ENCODE measurements around the gene EZH2.

The EZH2 gene

DNA sequence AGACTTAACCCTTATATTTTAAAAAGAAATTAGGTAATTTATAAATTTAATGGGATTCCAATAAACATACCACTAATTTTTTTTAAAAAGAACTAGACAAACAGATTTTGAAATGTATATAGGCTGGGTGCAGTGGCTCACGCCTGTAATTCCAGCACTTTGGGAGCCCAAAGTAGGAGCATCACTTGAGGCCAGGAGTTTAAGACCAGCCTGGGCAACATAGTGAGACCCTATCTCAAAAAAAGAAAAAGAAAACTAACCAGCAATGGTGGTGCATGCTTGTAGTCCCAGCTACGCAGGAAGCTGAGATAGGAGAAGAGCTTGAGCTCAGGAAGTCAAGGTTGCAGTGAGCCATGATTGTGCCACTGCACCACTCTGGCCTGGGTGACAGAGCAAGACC lies 62.7 kb downstream of the EZH2 start:
- Histone ChIP-seq H3K4me1 (ENCODE audit: control insufficient read depth, insufficient read depth, low read length) (peaks cover 24% of the 10 kb centered on the region), H3K27me3 (ENCODE audit: control insufficient read depth, insufficient read depth, low read length) (no peaks in the 10 kb centered on the region), H3K9me3 (replicated peaks; ENCODE audit: low read length) (no peaks in the 10 kb centered on the region), H3K9ac (ENCODE audit: low read depth, low read length) (no peak overlapping the region), H3K4me2 (ENCODE audit: low read length) (no peak overlapping the region), H3K36me3 (ENCODE audit: insufficient read depth, low read length) (peaks cover 12% of the 10 kb centered on the region), H3K4me3 (ENCODE audit: low read length) (no peak overlapping the region)

DNA sequence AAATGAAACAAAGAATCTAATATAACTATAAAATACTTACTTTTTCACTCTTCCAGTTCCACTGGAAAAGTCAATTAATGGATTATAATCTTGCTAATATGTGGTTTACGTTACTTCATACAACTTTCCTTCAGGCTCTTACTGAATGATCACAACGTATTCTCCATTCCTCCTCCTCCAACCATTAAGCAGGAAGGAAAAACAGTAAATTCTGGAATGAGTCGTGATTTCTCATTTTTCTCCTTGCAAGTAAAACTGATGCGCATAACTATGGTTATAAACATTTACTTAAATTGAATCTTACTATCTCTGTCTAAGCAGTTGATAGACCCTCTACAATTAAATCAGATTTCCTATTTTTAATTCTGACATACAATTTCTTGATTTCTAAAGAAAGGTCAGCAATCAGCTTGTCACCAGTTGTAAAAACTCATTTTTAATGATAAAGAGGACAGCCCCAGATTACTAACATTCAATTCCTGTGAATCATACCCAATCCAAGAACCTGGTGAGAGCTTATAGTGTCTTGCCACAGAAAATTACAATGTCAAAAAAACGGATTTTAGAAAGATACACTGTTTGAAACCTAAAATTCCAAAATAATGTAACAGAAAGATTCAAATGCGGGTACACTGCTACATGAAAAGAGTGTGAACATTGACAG lies 64.3 kb downstream of the EZH2 start:
- Histone ChIP-seq H3K27me3 (ENCODE audit: control insufficient read depth, insufficient read depth, low read length) (no peaks in the 10 kb centered on the region), H3K9me3 (replicated peaks; ENCODE audit: low read length) (no peaks in the 10 kb centered on the region), H3K4me2 (ENCODE audit: low read length) (peak overlapping the region; percentile 56), H3K4me3 (ENCODE audit: low read length) (no peak overlapping the region), H3K36me3 (ENCODE audit: insufficient read depth, low read length) (peaks cover 12% of the 10 kb centered on the region), H3K9ac (ENCODE audit: low read depth, low read length) (peak overlapping the region; percentile 22), H3K4me1 (ENCODE audit: control insufficient read depth, insufficient read depth, low read length) (peaks cover 24% of the 10 kb centered on the region)

DNA sequence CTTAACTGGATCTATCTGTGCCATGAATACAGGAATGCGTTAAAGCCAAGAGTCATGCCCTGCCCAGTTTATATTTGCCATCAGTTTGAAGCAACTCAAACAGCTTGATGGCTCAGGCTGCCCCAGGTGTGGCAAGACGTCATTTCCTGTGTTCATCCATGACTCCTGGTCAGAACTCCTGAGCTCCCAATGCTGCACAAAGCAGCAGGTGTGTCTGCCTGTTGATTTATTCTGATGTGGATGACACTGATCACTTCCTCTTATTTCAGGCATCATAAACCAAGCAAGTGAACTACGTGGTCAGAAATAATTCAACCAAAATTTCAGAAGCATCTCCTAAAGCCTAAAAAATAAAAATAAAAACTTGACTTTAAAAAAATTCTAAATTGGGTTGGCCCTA lies 68.5 kb downstream of the EZH2 start:
- Histone ChIP-seq H3K4me1 (ENCODE audit: control insufficient read depth, insufficient read depth, low read length) (peaks cover 19% of the 10 kb centered on the region), H3K4me2 (ENCODE audit: low read length) (no peak overlapping the region), H3K27me3 (ENCODE audit: control insufficient read depth, insufficient read depth, low read length) (no peaks in the 10 kb centered on the region), H3K9ac (ENCODE audit: low read depth, low read length) (no peak overlapping the region), H3K9me3 (replicated peaks; ENCODE audit: low read length) (no peaks in the 10 kb centered on the region), H3K36me3 (ENCODE audit: insufficient read depth, low read length) (peaks cover 28% of the 10 kb centered on the region), H3K4me3 (ENCODE audit: low read length) (no peak overlapping the region)

DNA sequence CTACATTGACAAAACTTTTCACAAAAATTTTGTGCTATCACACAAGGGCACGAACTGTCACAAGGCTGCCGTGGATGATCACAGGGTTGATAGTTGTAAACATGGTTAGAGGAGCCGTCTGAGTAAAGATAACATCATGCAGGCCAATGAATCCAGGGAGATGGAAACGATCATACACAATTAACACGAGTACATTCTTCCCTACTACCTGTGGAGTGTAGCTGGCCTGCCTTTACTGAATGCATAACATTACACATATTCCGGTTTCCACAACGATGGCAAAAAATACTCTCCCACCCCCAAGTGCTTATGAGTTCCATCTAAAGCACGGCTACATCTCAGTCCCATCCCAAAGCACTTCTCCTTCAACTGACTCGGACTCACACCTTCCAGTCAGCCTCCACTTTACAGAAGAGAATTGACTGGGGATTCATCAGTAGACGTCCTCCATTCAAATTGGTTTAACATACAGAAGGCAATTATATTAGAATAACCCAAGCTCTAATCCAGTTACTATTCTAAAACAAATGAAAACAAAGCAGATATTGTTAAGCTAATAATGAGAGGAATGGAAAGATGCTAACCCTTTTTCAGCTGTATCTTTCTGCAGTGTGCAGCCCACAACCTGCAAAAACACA lies 69.0 kb downstream of the EZH2 start:
- H3K4me3 ChIP-seq (ENCODE audit: low read length), result no peak overlapping the region
- H3K4me1 ChIP-seq (ENCODE audit: control insufficient read depth, insufficient read depth, low read length), result peaks cover 13% of the 10 kb centered on the region
- H3K4me2 ChIP-seq (ENCODE audit: low read length), result no peak overlapping the region
- H3K9ac ChIP-seq (ENCODE audit: low read depth, low read length), result no peak overlapping the region
- peaks cover 31% of the 10 kb centered on the region for H3K36me3 ChIP-seq (ENCODE audit: insufficient read depth, low read length)
- H3K27me3 ChIP-seq (ENCODE audit: control insufficient read depth, insufficient read depth, low read length), result no peaks in the 10 kb centered on the region
- no peaks in the 10 kb centered on the region for H3K9me3 ChIP-seq (replicated peaks; ENCODE audit: low read length)

DNA sequence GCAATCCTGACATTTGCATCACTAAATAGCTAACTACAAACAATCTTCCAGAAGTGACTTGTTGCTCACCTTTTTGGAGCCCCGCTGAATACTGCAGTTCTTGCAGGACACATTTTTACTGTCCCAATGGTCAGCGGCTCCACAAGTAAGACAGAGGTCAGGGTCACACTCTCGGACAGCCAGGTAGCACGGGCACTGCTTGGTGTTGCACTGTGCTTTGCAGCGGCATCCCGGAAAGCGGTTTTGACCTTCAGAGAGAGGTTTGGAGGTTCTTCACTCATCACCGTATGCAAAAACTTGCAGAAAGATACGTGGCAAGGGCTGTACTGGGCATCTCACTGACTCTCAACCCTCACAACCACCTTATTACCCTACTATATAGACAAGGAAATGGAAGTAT lies 70.2 kb downstream of the EZH2 start:
- peaks cover 4% of the 10 kb centered on the region for H3K4me1 ChIP-seq (ENCODE audit: control insufficient read depth, insufficient read depth, low read length)

DNA sequence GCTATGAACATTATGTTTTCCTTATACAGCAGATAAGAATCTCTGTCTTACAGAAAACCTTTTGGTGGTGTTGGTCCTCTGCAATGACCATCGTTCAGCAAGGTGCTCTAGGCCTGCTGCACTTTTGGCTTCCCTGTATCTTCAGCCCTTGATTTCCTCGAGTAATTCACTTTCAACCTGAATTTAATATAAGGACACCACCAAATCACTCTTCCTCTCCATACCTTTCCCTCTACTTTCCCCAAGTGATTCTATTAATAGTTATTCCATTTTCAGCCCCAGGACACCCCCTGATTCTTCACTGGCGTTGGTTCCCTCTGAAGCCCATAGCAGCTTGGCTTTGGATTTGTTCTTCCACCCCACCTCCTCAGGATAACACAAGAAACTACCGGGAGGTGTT lies 72.2 kb downstream of the EZH2 start:
- H3K9ac ChIP-seq (ENCODE audit: low read depth, low read length), result no peak overlapping the region

More for the DNA sequence above, 70.2 kb downstream of the EZH2 start:
- Histone ChIP-seq H3K4me3 (ENCODE audit: low read length) (no peak overlapping the region), H3K9me3 (replicated peaks; ENCODE audit: low read length) (no peaks in the 10 kb centered on the region), H3K4me2 (ENCODE audit: low read length) (no peak overlapping the region), H3K9ac (ENCODE audit: low read depth, low read length) (no peak overlapping the region), H3K36me3 (ENCODE audit: insufficient read depth, low read length) (peaks cover 38% of the 10 kb centered on the region), H3K27me3 (ENCODE audit: control insufficient read depth, insufficient read depth, low read length) (no peaks in the 10 kb centered on the region)

DNA sequence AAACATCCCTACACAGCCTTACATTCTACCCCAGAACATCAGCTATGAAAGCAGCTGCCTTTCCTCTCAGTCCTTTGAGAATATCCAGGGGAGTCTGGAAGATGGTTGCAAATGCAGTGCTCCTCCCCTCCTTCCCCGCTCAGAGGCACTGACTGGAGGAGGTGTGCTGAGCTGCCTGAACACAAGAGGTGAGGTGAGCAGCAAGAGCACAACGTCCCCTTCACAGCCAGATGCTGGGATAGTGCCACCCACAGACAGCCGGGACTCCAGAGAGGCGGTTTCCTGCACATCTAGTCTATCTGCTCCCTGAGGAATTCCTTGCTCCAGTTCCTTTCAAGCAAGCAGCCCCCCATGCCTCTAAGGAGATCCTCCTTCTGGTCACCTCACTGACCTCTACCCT lies 74.2 kb downstream of the EZH2 start:
- Histone ChIP-seq H3K36me3 (ENCODE audit: insufficient read depth, low read length) (peaks cover 48% of the 10 kb centered on the region), H3K9ac (ENCODE audit: low read depth, low read length) (no peak overlapping the region), H3K4me2 (ENCODE audit: low read length) (no peak overlapping the region), H3K27me3 (ENCODE audit: control insufficient read depth, insufficient read depth, low read length) (no peaks in the 10 kb centered on the region), H3K4me1 (ENCODE audit: control insufficient read depth, insufficient read depth, low read length) (no peaks in the 10 kb centered on the region), H3K9me3 (replicated peaks; ENCODE audit: low read length) (no peaks in the 10 kb centered on the region), H3K4me3 (ENCODE audit: low read length) (no peak overlapping the region)

More for the DNA sequence above, 72.2 kb downstream of the EZH2 start:
- H3K4me1 ChIP-seq (ENCODE audit: control insufficient read depth, insufficient read depth, low read length), result no peaks in the 10 kb centered on the region
- no peaks in the 10 kb centered on the region for H3K9me3 ChIP-seq (replicated peaks; ENCODE audit: low read length)
- peaks cover 39% of the 10 kb centered on the region for H3K36me3 ChIP-seq (ENCODE audit: insufficient read depth, low read length)
- no peaks in the 10 kb centered on the region for H3K27me3 ChIP-seq (ENCODE audit: control insufficient read depth, insufficient read depth, low read length)
- H3K4me2 ChIP-seq (ENCODE audit: low read length), result no peak overlapping the region
- H3K4me3 ChIP-seq (ENCODE audit: low read length), result no peak overlapping the region

DNA sequence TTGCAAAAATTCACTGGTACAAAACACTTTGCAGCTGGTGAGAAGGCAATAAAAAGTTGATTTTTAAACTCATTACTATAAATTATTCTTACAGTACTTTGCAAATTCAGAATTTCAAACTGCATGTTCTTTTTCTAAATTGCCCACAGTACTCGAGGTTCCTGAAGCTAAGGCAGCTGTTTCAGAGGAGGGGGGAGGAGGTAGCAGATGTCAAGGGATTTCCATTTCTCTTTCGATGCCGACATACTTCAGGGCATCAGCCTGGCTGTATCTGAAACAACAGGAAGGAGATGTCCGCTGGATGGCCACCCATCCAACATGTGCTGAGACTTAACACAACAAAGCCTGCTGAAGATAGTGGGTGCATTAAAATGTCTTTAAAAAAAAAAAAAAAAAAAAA lies 76.7 kb downstream of the EZH2 start:
- no peaks in the 10 kb centered on the region for H3K27me3 ChIP-seq (ENCODE audit: control insufficient read depth, insufficient read depth, low read length)
- H3K4me3 ChIP-seq (ENCODE audit: low read length), result no peak overlapping the region
- no peaks in the 10 kb centered on the region for H3K4me1 ChIP-seq (ENCODE audit: control insufficient read depth, insufficient read depth, low read length)
- H3K9me3 ChIP-seq (replicated peaks; ENCODE audit: low read length), result no peaks in the 10 kb centered on the region
- H3K36me3 ChIP-seq (ENCODE audit: insufficient read depth, low read length), result peaks cover 39% of the 10 kb centered on the region
- H3K9ac ChIP-seq (ENCODE audit: low read depth, low read length), result no peak overlapping the region
- H3K4me2 ChIP-seq (ENCODE audit: low read length), result no peak overlapping the region

DNA sequence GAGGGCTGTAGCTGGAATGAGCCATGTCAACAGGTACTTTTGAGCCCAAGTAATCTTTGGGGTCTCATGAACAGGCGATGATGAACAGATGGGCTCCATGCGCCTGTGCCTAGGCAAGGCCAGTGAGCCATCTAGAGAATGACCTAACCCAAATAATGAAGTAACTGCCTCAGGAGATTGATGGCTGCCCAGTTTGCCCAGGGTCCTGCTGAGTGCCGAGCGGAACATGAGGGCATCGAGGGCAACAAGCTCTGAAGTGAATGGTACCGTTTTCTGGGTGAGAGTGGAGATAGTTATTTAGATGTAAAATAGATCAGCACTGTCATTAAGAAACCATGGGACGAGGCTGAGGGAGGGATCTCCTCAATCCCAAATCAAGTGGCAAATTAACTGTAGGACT lies 77.9 kb downstream of the EZH2 start:
- Histone ChIP-seq H3K4me2 (ENCODE audit: low read length) (no peak overlapping the region), H3K9ac (ENCODE audit: low read depth, low read length) (no peak overlapping the region), H3K36me3 (ENCODE audit: insufficient read depth, low read length) (peaks cover 48% of the 10 kb centered on the region), H3K4me3 (ENCODE audit: low read length) (no peak overlapping the region), H3K27me3 (ENCODE audit: control insufficient read depth, insufficient read depth, low read length) (no peaks in the 10 kb centered on the region), H3K9me3 (replicated peaks; ENCODE audit: low read length) (no peaks in the 10 kb centered on the region), H3K4me1 (ENCODE audit: control insufficient read depth, insufficient read depth, low read length) (no peaks in the 10 kb centered on the region)

DNA sequence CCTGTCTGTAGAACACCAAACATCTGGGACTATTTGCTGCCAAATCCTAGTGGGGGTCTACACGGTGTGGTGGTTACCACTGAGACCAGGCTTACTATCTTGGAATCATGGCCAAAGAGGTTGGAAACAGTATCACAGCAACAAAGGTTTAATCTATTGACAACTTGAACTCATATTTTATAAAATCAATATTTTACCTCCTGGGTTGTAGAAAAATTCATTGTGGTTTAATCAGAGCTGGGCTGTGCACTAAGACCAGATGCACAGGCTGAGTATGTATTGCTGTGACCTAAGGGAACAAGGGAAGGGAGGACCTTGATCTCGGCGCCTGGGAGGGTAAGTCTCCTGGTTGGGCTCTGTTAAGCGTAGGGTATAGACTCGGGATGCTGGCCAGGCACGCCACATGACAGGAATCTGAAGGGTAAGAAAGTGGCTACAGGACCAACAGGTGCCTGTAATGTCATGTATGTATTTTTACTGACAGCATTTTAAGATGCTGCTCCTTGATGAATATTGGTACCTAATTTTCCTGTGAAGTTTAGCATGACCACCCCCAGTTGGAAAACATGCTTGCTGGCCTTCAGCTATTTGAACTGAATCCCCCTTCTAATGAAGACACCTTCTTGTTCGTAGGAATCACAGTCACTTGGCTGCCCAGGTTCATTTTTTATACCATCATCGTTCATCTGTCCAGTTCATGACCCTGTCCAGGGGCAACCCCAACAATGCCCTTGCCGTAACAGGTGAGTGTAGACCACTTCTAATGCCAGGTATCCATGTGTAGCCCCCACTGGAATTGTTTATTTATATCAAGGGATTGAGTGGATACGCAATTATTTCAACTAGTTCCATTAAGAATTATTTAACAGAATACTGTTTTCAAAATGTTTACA lies 79.5 kb downstream of the EZH2 start:
- Histone ChIP-seq H3K9ac (ENCODE audit: low read depth, low read length) (no peak overlapping the region), H3K27me3 (ENCODE audit: control insufficient read depth, insufficient read depth, low read length) (no peaks in the 10 kb centered on the region), H3K4me2 (ENCODE audit: low read length) (no peak overlapping the region), H3K4me3 (ENCODE audit: low read length) (no peak overlapping the region), H3K4me1 (ENCODE audit: control insufficient read depth, insufficient read depth, low read length) (no peaks in the 10 kb centered on the region), H3K9me3 (replicated peaks; ENCODE audit: low read length) (no peaks in the 10 kb centered on the region), H3K36me3 (ENCODE audit: insufficient read depth, low read length) (peaks cover 51% of the 10 kb centered on the region)

DNA sequence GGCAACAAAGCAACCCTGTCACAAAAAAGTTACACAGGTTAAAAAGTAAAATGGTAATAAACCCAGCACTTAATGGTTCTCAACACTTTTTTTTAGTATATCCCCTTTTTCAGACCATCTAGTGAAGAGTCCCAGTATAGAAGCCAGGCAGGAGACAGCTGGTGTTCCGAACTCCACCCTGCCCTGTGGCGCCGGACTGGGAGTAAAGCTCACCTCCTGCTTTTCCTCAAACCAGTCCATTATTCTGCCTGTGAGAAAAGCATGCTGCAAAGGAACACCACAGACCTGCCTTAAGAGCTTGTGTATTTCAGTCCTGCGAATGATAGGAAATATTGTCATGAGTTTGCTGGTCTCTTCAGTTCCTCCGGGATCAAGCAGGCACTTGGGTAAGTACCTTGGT lies 81.0 kb downstream of the EZH2 start:
- H3K27me3 ChIP-seq (ENCODE audit: control insufficient read depth, insufficient read depth, low read length), result no peaks in the 10 kb centered on the region
- no peak overlapping the region for H3K9ac ChIP-seq (ENCODE audit: low read depth, low read length)
- no peak overlapping the region for H3K4me2 ChIP-seq (ENCODE audit: low read length)
- peaks cover 54% of the 10 kb centered on the region for H3K36me3 ChIP-seq (ENCODE audit: insufficient read depth, low read length)
- H3K9me3 ChIP-seq (replicated peaks; ENCODE audit: low read length), result no peaks in the 10 kb centered on the region
- no peaks in the 10 kb centered on the region for H3K4me1 ChIP-seq (ENCODE audit: control insufficient read depth, insufficient read depth, low read length)
- no peak overlapping the region for H3K4me3 ChIP-seq (ENCODE audit: low read length)
